GM12878 (cell line): ENCODE measurements around the gene MXI1. TPM values are rescaled to one million over a fixed set of nuclear protein-coding genes. Genes with fewer than 3 reads are reported as not detected.

ENCODE experiments used
- ATAC-seq: fragments of 200-7000 bp; cut with Tn5 transposase; 3 replicates; pipeline ENCODE4 v1.9.1; 2020; ENCODE audit warnings: mild to moderate bottlenecking, moderate library complexity
- BruUV-seq: library from RNA; stranded (reverse); fragments of 400-500 nt; replicated peaks from 2 replicates; lab custom pipeline; 2021; lab: Mats Ljungman, UMichigan
- CTCF ChIA-PET: fragments of 300-600 bp; sonication (Branson Sonifier 250); formaldehyde crosslinking; extraction: SDS; loops from one replicate; lab custom pipeline; 2021; ENCODE audit warnings: inconsistent platforms; lab: Yijun Ruan, JAX
- POLR2A ChIA-PET: fragments of 350-600 bp; formaldehyde crosslinking; extraction: SDS; loops from one replicate; lab custom pipeline; 2021; ENCODE audit warnings: inconsistent platforms; lab: Charles Lee
- RAD21 ChIA-PET: fragments of 300-600 bp; sonication (Branson Sonifier 250); formaldehyde crosslinking; loops from one replicate; lab custom pipeline; 2023; ENCODE audit warnings: antibody characterized with exemption; ENCODE audit not compliant: unreplicated experiment; lab: Charles Lee
- SMC1A ChIA-PET: fragments of 300-600 bp; sonication (Branson Sonifier 250); formaldehyde crosslinking; loops from one replicate; lab custom pipeline; 2023; ENCODE audit not compliant: unreplicated experiment, uncharacterized antibody; lab: Charles Lee
- DNase-seq: peaks from one replicate; pipeline ENCODE4 v3.0.0-alpha.2; 2011; ENCODE audit warnings: low read depth, low spot score
- FAIRE-seq: peaks from 3 replicates; lab custom pipeline; 2011; peaks lifted over from hg19 to GRCh38; lab: Jason Lieb, UNC
- H2AFZ ChIP-seq: 2 replicates; pipeline ENCODE4 v1.6.0; 2011; ENCODE audit warnings: low read depth, low read length, control low read depth; ENCODE audit not compliant: control insufficient read depth
- H3K27ac ChIP-seq: 2 replicates; pipeline ENCODE4 v1.5.1; 2011; ENCODE audit warnings: control low read depth; ENCODE audit not compliant: control insufficient read depth, insufficient read depth
- H3K27me3 ChIP-seq, 2 experiments: replicated peaks in 1 of 2; 2 replicates each; pipeline versions ENCODE4 v1.6.0 to v1.6.1; 2011; ENCODE audit warnings: low read length in 1 of 2; ENCODE audit not compliant: control insufficient read depth in 2 of 2, insufficient read depth in 2 of 2
- H3K36me3 ChIP-seq, 2 experiments: 2 replicates each; pipeline ENCODE4 v1.5.1; 2011; ENCODE audit warnings: low read length in 1 of 2; ENCODE audit not compliant: control insufficient read depth in 2 of 2, insufficient read depth in 2 of 2
- H3K4me1 ChIP-seq: 2 replicates; pipeline ENCODE4 v1.6.1; 2011; ENCODE audit warnings: mild to moderate bottlenecking, low read length, moderate library complexity, mixed read lengths; ENCODE audit not compliant: control insufficient read depth, insufficient read depth
- H3K4me2 ChIP-seq: 2 replicates; pipeline ENCODE4 v1.6.0; 2011; ENCODE audit warnings: control low read depth; ENCODE audit not compliant: control insufficient read depth, insufficient read depth
- H3K4me3 ChIP-seq: fragments of 200-600 bp; sonication (generic); 2 replicates; pipeline ENCODE4 v1.5.1; 2016
- H3K79me2 ChIP-seq: 2 replicates; pipeline ENCODE4 v1.6.0; 2011; ENCODE audit warnings: low read length; ENCODE audit not compliant: control insufficient read depth, insufficient read depth
- H3K9ac ChIP-seq: 2 replicates; pipeline ENCODE4 v1.8.0; 2011; ENCODE audit warnings: low read length, control low read depth, mixed read lengths; ENCODE audit not compliant: control insufficient read depth, insufficient read depth
- H3K9me3 ChIP-seq: replicated peaks from 3 replicates; pipeline ENCODE4 v1.5.1; 2011; ENCODE audit warnings: mild to moderate bottlenecking, low read length; ENCODE audit not compliant: control insufficient read depth, insufficient read depth
- H4K20me1 ChIP-seq: 2 replicates; pipeline ENCODE4 v1.6.0; 2011; ENCODE audit not compliant: control insufficient read depth, insufficient read depth
- BCL11A ChIP-seq: IDR thresholded peaks from 2 replicates; pipeline ENCODE4 v1.6.1; 2011; ENCODE audit warnings: low read depth, low read length
- CBX5 ChIP-seq: sonication (generic); IDR thresholded peaks from 2 replicates; pipeline ENCODE4 v1.6.1; 2016; ENCODE audit warnings: low read depth, moderate library complexity, mild to moderate bottlenecking, inconsistent platforms
- EP300 ChIP-seq, 2 experiments: fragments of 150-350 bp in 1 of 2; IDR thresholded peaks; 2 replicates each; pipeline ENCODE4 v1.6.1; 2011 to 2012; ENCODE audit warnings: low read depth in 2 of 2, low read length in 2 of 2, borderline replicate concordance in 1 of 2, improper control_type of control experiment in 1 of 2, inconsistent platforms in 1 of 2; ENCODE audit not compliant: control insufficient read depth in 1 of 2
- FOXK2 ChIP-seq: fragments of 450-650 bp; IDR thresholded peaks from 2 replicates; pipeline ENCODE4 v1.6.1; 2017; ENCODE audit warnings: mild to moderate bottlenecking, moderate library complexity
- HCFC1 ChIP-seq: fragments of 150-350 bp; IDR thresholded peaks from 2 replicates; pipeline ENCODE4 v1.6.1; 2014; ENCODE audit warnings: low read length
- KAT2A ChIP-seq: conservative IDR thresholded peaks from 2 replicates; pipeline ENCODE4 v1.6.1; 2011; ENCODE audit warnings: low read depth, low read length; ENCODE audit not compliant: control insufficient read depth
- MEF2B ChIP-seq: fragments of 450-650 bp; IDR thresholded peaks from 2 replicates; pipeline ENCODE4 v1.6.1; 2018; ENCODE audit warnings: mild to moderate bottlenecking, moderate library complexity; ENCODE audit not compliant: partially characterized antibody, poor library complexity, severe bottlenecking
- MTA2 ChIP-seq: fragments of 450-650 bp; IDR thresholded peaks from 2 replicates; pipeline ENCODE4 v1.6.1; 2016; ENCODE audit warnings: low read depth, mild to moderate bottlenecking, moderate library complexity
- MYB ChIP-seq: fragments of 150-350 bp; IDR thresholded peaks from 2 replicates; pipeline ENCODE4 v1.6.1; 2014; ENCODE audit warnings: mild to moderate bottlenecking, low read depth, low read length, borderline replicate concordance
- NFYB ChIP-seq: IDR thresholded peaks from 2 replicates; pipeline ENCODE4 v1.6.1; 2011; ENCODE audit warnings: low read depth, mild to moderate bottlenecking, low read length, improper control_type of control experiment, moderate library complexity; ENCODE audit not compliant: insufficient read depth
- NR2F1 ChIP-seq: fragments of 450-650 bp; conservative IDR thresholded peaks from 2 replicates; pipeline ENCODE4 v1.6.1; 2017; ENCODE audit warnings: mild to moderate bottlenecking
- PAX5 ChIP-seq: IDR thresholded peaks from 2 replicates; pipeline ENCODE4 v1.6.1; 2011; ENCODE audit warnings: low read depth, low read length, borderline replicate concordance
- PAX8 ChIP-seq: fragments of 450-650 bp; IDR thresholded peaks from 2 replicates; pipeline ENCODE4 v1.6.1; 2017; ENCODE audit warnings: mild to moderate bottlenecking, moderate library complexity
- PML ChIP-seq: IDR thresholded peaks from 2 replicates; pipeline ENCODE4 v1.6.1; 2012; ENCODE audit warnings: low read length, inconsistent platforms
- SMC3 ChIP-seq: IDR thresholded peaks from 2 replicates; pipeline ENCODE4 v1.6.1; 2011; ENCODE audit warnings: low read length, improper control_type of control experiment, borderline replicate concordance
- WGBS: methylation state at CpG from one replicate; pipeline ENCODE4 v1.1.6; 2016; ENCODE audit warnings: low lambda C conversion rate; ENCODE audit not compliant: insufficient replicate concordance, insufficient coverage; ENCODE audit errors: missing lambda C conversion rate; 5-methylcytosine and 5-hydroxymethylcytosine counted together
- in situ Hi-C: fragments of 300-500 bp; cut with MboI; formaldehyde crosslinking; loops from 9 replicates; pipeline ENCODE4 v1.14.3; 2018; ENCODE audit warnings: mixed read lengths
- intact Hi-C: fragments of 100-400 bp; cut with micrococcal nuclease; formaldehyde crosslinking; loops from one replicate; pipeline ENCODE4 v1.14.2; 2022; ENCODE audit not compliant: unreplicated experiment
- polyA plus RNA-seq, 11 experiments: library from polyadenylated mRNA; depleted of rRNA in 4 of 11; unstranded in 6 of 11; stranded (reverse) in 5 of 11; fragments of >200 nt; fragmentation: Nextera tagmentation in 4 of 11; fragmentation: Illumina TruSeq in 1 of 11; extraction: Ambion mirVana in 4 of 11; extraction: Trizol in 1 of 11; gene quantifications; 1 replicate in 1 of 11; 2 replicates in 10 of 11; pipeline versions ENCODE4 v1.2.1 to v1.2.3, GENCODE V29; 2011 to 2016; ENCODE audit warnings: inconsistent platforms in 2 of 11, missing spikeins in 2 of 11, low read depth in 1 of 11
- total RNA-seq, 4 experiments: library from RNA; depleted of rRNA in 3 of 4; stranded (reverse); fragments of >200 nt in 3 of 4; fragmentation: Illumina TruSeq in 1 of 4; extraction: Trizol in 1 of 4; gene quantifications; 2 replicates each; pipeline versions ENCODE4 v1.2.1 to v1.2.3, GENCODE V29; 2013 to 2021
- TF ChIP-seq, protein P1 (sequence below): IDR thresholded peaks from 2 replicates; pipeline ENCODE4 v1.6.1; 2012; ENCODE audit warnings: mild to moderate bottlenecking, low read depth, low read length
- TF ChIP-seq, protein P2 (sequence below): IDR thresholded peaks from 2 replicates; pipeline ENCODE4 v1.6.1; 2012; ENCODE audit warnings: low read length, inconsistent platforms
- TF ChIP-seq, protein P3 (sequence below), 3 experiments: IDR thresholded peaks in 2 of 3; conservative IDR thresholded peaks in 1 of 3; 2 replicates each; pipeline ENCODE4 v1.5.1; 2011; ENCODE audit warnings: low read depth in 3 of 3, low read length in 3 of 3, mild to moderate bottlenecking in 3 of 3, control low read depth in 2 of 3, moderate library complexity in 2 of 3, inconsistent platforms in 1 of 3, mixed read lengths in 1 of 3; ENCODE audit not compliant: control insufficient read depth in 2 of 3, insufficient read depth in 1 of 3; ENCODE audit errors: extremely low read depth in 1 of 3

Gene MXI1
- total and polyA plus RNA-seq, 10 of the 15 experiments (the other 5 are each of a cell fraction or from before 2014, with no cell fraction given): 0.23 to 8.0 (median 0.41) TPM

DNA sequence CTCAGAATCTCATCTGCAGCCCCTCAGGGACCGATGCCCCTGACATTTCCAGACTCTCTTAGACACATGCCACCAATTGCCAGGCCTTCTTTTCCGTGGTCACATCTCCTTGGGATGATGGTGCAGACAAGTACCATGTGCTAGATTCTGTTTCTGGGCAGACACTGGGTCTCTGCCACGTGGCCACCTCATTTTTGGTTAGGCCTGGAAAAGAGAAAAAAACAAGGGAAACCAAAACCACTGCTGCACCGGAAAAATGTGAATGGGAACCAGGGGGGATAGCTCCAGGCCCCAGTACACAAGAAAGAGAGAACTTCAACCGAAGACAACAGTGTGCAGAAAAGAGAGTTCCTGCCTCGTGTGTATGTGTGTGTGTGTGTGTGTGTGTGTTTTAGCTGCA lies 23.0 kb upstream of the MXI1 start:
- H4K20me1 ChIP-seq: no peaks in the 10 kb centered on the region
- in situ Hi-C loops (no loop called here), intact Hi-C loops (no loop called here)
- no peaks in the 10 kb centered on the region for H3K79me2 ChIP-seq
- no peak overlapping the region for H2AFZ ChIP-seq
- H3K4me1 ChIP-seq: no peaks in the 10 kb centered on the region
- BruUV-seq: no TSS peak
- DNase-seq (no peak), ATAC-seq (no peak), FAIRE-seq (no peak)
- no peak for TF ChIP-seq PAX5
- TF ChIP-seq EP300 (IDR thresholded peaks at IDR 0.05; ENCODE audit: borderline replicate concordance in 1 of 2, control insufficient read depth in 1 of 2, low read depth in 2 of 2, low read length in 2 of 2): no peak
- TF ChIP-seq CBX5: no peak
- no peak for TF ChIP-seq NFYB
- TF ChIP-seq NR2F1: no peak
- no peak for TF ChIP-seq PAX8
- TF ChIP-seq MYB: no peak
- no peak for TF ChIP-seq BCL11A
- TF ChIP-seq FOXK2: no peak
- TF ChIP-seq, protein P1, sequence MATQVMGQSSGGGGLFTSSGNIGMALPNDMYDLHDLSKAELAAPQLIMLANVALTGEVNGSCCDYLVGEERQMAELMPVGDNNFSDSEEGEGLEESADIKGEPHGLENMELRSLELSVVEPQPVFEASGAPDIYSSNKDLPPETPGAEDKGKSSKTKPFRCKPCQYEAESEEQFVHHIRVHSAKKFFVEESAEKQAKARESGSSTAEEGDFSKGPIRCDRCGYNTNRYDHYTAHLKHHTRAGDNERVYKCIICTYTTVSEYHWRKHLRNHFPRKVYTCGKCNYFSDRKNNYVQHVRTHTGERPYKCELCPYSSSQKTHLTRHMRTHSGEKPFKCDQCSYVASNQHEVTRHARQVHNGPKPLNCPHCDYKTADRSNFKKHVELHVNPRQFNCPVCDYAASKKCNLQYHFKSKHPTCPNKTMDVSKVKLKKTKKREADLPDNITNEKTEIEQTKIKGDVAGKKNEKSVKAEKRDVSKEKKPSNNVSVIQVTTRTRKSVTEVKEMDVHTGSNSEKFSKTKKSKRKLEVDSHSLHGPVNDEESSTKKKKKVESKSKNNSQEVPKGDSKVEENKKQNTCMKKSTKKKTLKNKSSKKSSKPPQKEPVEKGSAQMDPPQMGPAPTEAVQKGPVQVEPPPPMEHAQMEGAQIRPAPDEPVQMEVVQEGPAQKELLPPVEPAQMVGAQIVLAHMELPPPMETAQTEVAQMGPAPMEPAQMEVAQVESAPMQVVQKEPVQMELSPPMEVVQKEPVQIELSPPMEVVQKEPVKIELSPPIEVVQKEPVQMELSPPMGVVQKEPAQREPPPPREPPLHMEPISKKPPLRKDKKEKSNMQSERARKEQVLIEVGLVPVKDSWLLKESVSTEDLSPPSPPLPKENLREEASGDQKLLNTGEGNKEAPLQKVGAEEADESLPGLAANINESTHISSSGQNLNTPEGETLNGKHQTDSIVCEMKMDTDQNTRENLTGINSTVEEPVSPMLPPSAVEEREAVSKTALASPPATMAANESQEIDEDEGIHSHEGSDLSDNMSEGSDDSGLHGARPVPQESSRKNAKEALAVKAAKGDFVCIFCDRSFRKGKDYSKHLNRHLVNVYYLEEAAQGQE: no peak
- no peak for TF ChIP-seq PML
- TF ChIP-seq SMC3: no peak
- TF ChIP-seq, protein P2, sequence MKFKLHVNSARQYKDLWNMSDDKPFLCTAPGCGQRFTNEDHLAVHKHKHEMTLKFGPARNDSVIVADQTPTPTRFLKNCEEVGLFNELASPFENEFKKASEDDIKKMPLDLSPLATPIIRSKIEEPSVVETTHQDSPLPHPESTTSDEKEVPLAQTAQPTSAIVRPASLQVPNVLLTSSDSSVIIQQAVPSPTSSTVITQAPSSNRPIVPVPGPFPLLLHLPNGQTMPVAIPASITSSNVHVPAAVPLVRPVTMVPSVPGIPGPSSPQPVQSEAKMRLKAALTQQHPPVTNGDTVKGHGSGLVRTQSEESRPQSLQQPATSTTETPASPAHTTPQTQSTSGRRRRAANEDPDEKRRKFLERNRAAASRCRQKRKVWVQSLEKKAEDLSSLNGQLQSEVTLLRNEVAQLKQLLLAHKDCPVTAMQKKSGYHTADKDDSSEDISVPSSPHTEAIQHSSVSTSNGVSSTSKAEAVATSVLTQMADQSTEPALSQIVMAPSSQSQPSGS: no peak
- no peak for TF ChIP-seq MEF2B
- no peak for TF ChIP-seq MTA2
- TF ChIP-seq, protein P3, sequence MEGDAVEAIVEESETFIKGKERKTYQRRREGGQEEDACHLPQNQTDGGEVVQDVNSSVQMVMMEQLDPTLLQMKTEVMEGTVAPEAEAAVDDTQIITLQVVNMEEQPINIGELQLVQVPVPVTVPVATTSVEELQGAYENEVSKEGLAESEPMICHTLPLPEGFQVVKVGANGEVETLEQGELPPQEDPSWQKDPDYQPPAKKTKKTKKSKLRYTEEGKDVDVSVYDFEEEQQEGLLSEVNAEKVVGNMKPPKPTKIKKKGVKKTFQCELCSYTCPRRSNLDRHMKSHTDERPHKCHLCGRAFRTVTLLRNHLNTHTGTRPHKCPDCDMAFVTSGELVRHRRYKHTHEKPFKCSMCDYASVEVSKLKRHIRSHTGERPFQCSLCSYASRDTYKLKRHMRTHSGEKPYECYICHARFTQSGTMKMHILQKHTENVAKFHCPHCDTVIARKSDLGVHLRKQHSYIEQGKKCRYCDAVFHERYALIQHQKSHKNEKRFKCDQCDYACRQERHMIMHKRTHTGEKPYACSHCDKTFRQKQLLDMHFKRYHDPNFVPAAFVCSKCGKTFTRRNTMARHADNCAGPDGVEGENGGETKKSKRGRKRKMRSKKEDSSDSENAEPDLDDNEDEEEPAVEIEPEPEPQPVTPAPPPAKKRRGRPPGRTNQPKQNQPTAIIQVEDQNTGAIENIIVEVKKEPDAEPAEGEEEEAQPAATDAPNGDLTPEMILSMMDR (IDR thresholded peaks at IDR 0.05 in 2 of 3, conservative IDR thresholded peaks at IDR 0.05 in 1 of 3; ENCODE audit: control insufficient read depth in 2 of 3, extremely low read depth in 1 of 3, insufficient read depth in 1 of 3, low read depth in 3 of 3, low read length in 3 of 3): no peak
- no peak for TF ChIP-seq HCFC1
- TF ChIP-seq KAT2A: no peak
- H3K4me3 ChIP-seq: no peak overlapping the region
- POLR2A ChIA-PET: no interaction called here
- H3K27ac ChIP-seq: no peak overlapping the region
- SMC1A ChIA-PET: interaction anchor here (1.1 to 1.2 kb wide), 2 partner anchors 11 to 15 kb away, joined by 3 to 4 read pairs; no protein-coding TSS in a partner anchor
- H3K4me2 ChIP-seq: no peak overlapping the region
- peaks cover 0 to 3% of the 10 kb centered on the region in 2 experiments; a peak in 1 of 4 replicates for H3K27me3 ChIP-seq
- RAD21 ChIA-PET: no interaction called here
- H3K9me3 ChIP-seq: no peaks in the 10 kb centered on the region
- H3K36me3 ChIP-seq: no peaks in the 10 kb centered on the region
- 22% methylated on average over 6 of the region's 6 CpGs for WGBS
- CTCF ChIA-PET: interaction anchor here (1.1 kb wide), 1 partner anchor 17 kb away, joined by 3 read pairs; no protein-coding TSS in a partner anchor
- no peak overlapping the region for H3K9ac ChIP-seq
